Fibroblast of peridontal ligament (primary cell): Measurements from ENCODE around the gene ABHD8.
A peak's percentile ranks its signal among the peaks of the same experiment; 100 is the strongest.

Experiments
- DNase-seq: peaks from one replicate; pipeline ENCODE4 v3.0.0-alpha.2; 2010; ENCODE audit errors: extremely low read depth

The ABHD8 gene

DNA sequence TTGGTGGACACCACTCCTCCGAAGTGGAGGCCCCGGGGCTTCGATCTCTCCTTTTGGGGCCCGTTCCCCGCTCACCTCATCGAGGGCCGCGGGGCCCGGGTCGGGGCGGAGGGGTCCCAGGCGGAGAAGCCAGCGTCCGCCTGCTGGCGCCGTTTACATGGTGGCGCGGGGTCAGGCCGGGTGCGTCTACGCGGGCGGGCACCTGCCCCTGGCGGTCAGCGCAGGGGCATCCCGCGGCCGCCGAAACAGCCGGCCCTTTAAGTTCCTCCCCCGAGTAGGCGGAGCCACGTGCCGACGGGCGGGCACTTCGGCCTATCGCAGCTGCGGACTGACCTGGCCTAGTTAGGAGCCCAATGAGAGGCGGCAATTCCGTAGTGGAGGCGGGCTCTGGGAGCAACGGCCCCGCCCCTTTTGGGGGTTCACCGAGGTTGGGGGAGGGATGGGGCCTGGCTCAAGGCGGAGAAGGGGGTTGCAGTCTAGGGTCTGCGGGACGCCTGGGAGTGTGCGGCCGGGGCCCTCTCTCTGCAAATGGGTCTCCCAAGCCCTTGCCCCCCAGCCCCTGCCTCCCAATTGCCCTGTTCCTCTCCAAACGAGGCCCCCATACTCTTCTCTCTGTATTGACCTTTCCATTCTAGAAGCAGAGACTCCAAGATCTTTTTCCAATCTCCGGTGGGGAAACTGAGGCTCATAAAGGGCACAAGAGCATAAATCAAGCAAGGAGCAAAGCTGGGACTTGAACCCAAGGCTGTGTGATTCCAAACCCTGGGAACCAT, at the start of gene ABHD8:
TSS of gene ABHD8 (minus strand) at position 259 of the 773 bp plus-strand sequence. CDS start 1,809 bp downstream, outside the sequence.
- DNase-seq, result peak; percentile 93

DNA sequence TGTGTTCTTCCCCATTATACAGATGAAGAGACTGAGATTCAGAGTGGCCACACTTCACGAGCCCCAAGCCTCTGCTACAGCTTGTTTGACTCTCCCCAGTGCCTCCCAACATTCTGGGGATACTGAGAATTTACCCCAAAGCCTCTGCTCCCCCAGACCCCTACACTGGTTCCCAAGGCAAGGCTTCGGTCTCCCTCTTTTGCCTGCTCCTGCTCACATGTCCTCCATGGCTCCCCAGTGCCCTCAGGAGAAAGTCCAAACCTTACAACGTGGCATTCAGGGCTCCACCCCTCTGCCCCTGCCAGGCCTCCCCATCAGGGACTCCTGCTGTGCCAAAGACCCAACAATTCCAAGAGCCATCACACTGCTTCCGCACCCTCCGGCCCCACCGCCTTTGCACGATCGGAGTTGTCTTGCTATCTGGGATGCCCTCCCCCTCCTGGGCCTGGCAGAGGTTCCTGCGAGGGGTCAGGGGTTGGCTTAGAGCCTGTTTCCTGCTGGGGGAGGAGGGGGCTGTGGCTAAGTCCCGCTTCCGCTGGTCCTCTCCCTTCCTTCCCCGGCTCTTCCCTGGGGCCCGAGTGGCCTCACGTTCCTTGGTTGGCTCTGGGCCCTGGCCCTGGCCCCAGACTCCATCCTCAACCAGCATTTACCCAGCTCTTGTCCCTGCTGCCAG, 49.5 kb upstream of the ABHD8 start:
- no peak for DNase-seq

DNA sequence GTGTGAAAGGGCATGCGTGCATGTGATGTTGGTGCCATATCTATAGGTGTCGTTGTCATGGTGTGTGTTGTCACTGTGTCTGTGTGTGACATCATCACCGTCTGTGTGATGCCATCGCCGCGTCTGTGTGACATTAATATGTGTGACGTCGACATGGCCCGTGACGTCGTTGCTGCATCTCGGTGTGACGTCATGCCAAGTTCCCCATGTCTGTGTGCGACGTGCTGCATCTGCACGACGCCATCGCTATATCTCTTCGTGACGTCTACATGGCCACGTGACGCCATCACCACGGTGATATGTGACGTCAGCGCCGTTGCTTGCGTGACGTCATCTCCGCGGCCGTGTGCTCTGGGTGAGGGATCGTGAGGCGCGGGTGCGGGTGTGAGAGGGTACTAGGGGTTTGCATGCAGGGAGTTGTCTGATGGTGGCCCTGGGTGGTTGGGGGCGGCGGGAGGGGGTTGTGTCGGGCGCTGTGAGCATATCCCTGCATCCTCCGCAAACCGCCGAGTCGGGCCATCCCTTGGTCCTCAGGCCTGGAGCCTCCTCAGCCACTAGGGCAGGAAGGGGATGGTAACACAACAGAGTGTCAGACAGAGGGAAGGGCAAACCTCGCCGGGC, 48.7 kb upstream of the ABHD8 start:
- no peak for DNase-seq

- DNase-seq, result peak; percentile 35
These were observed 45.5 kb upstream of the ABHD8 start for GRCh38 chr19:17348700-17349099.

DNA sequence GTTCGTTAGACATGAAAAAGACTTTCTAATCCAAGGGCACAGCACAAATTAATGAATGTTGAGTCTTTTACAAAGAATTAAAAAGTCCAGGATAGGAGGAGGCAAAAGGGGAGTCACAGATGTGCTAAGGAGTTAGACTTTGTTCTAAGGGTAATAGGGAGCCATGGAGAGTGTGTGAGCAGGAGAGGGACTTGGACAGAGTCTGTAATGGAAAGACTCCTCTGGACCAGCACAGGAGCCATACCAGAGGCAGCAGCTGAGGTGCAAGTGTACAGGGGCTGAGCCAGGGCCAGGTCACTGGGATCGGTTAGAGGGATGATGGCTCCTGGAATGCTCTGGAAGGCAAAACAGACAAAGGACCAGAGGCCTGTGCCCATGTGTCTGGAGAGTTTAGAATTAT, 44.7 kb upstream of the ABHD8 start:
- no peak for DNase-seq

DNA sequence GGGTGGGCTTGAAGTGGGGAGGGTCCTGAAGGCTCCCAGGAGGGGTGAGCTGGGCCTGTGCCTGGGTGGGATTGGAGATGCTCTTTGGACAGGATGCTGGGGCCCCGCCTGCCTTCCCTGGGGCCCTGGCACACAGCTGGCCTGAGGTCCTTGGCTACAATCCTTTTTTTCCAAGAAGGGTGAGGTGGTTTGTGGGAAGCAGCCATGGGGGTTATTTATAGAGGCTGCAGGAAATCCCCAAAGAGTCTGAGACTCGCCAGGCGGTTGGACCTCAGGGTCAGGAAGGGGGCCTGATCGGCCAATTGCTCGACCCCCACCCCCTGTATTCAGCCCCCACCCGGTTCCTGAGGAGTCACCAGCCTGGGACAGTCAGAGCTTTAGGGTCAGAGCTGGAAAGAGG, 44.1 kb upstream of the ABHD8 start:
- DNase-seq, result no peak

DNA sequence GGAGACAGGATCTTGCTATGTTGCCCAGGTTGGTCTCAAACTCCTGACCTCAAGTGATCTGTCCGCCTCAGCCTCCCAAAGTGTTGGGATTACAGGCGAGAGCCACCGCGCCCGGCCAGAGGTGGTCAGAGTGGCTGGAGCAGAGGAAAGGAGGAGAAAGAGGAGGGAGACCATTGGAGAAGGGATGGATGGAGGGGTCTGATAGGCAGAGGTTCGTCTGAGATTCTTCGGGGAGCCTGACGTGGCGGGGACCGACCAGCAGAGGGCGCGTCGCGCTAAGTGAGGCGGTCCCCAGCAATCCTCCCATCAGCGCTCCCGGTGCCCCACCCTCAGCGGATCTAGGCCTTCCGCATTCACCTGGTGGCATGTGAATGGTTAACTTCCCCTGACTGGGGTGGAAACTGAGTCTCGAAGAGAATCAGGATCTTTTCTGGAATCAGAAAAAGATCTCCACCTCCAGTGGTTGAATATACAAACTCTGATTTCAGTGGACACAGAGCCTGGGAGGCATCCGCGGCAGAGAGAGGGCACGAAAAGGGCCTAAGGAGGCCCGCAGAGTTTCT, 43.0 kb upstream of the ABHD8 start:
- peak; percentile 53 for DNase-seq

- DNase-seq, result no peak
These were observed 38.6 kb upstream of the ABHD8 start for GRCh38 chr19:17341845-17342244.

GRCh38 chr19:17341386-17341785, 38.2 kb upstream of the ABHD8 start:
- DNase-seq, result no peak

GRCh38 chr19:17340871-17341357, 37.7 kb upstream of the ABHD8 start:
- DNase-seq, result no peak

GRCh38 chr19:17340302-17340870, 37.2 kb upstream of the ABHD8 start:
- DNase-seq, result no peak

DNA sequence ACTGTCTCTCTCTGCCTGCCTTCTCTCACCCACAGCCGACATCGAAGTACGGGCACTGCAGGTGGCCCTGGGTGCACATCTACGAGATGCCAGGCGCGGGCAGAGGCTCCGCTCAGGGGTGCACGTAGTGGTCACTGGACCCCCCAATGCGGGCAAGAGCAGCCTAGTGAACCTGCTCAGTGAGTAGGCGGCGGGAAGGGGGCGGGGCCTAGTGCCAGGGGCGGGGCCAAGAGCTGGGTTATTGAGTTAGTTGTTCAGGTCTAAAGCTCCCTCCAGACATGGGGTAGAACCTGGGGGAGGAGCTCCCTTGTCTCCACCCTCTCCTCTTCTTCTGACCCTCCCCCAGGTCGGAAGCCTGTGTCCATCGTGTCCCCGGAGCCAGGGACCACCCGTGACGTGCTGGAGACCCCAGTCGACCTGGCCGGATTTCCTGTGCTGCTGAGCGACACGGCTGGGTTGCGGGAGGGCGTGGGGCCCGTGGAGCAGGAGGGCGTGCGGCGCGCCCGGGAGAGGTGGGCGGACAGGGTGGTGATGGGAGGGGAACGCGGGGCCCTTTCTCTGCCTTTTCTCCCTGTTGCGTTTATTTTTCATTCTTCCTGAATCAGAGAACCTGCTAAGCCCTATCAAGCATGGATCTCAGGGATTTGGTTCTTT, 36.0 kb upstream of the ABHD8 start:
- no peak for DNase-seq

- no peak for DNase-seq
These were observed 35.3 kb upstream of the ABHD8 start for GRCh38 chr19:17338433-17339078.

DNA sequence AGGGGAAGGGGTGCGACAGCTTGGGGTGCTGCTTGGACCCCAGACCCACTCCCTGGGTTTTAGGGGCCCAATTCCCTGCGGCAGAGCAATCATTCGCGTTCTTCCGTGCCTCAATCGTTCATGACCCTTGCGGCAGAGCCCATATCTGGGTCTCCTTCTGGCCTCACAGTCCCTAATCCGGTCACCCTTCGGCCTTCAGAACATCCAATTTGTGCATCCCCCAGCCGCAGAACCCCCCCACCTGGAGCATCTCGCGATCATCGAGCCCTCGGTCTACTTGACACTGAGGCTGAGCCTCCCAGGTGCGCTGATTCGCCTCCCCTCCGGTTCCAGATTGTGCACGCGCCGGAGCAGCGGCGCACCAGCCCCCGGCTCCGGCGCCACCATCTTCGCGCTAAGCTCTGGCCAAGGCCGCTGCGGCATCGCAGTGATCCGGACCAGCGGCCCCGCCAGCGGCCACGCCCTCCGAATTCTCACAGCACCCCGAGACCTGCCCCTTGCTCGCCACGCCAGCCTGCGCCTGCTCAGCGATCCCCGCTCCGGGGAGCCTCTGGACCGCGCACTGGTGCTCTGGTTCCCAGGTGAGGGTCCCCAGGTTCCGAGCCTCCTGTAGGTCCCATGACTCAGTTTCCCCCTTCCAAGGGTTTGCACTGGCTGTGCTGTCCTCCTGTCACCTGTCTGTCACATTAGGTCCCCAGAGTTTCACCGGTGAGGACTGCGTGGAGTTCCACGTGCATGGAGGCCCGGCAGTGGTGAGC, 34.6 kb upstream of the ABHD8 start:
- no peak for DNase-seq

GRCh38 chr19:17336872-17337674, 33.8 kb upstream of the ABHD8 start, which contains the start of gene GTPBP3:
Gene GTPBP3, plus strand, starts transcription at chr19:17337553. Its CDS starts 59 bp downstream, at chr19:17337612.
- peak; percentile 98 for DNase-seq

DNA sequence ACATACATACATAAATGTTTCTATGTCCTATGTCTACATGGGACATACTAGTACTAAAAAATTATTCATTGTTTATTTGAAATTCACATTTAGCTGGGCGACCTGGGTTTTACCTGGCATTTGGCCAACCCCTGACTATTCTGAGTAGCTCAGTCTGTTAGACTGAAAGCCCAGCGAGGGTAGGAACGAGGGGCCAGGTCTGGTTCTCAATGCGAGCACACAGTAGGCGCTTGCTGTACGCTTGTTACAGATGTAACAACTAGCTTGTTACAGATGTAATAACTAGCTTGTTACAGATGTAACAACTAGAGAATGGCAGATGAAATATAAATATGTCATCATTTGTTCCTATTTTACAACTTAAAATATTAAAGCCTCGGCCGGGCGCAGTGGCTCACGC, 32.4 kb upstream of the ABHD8 start:
- DNase-seq, result no peak

DNA sequence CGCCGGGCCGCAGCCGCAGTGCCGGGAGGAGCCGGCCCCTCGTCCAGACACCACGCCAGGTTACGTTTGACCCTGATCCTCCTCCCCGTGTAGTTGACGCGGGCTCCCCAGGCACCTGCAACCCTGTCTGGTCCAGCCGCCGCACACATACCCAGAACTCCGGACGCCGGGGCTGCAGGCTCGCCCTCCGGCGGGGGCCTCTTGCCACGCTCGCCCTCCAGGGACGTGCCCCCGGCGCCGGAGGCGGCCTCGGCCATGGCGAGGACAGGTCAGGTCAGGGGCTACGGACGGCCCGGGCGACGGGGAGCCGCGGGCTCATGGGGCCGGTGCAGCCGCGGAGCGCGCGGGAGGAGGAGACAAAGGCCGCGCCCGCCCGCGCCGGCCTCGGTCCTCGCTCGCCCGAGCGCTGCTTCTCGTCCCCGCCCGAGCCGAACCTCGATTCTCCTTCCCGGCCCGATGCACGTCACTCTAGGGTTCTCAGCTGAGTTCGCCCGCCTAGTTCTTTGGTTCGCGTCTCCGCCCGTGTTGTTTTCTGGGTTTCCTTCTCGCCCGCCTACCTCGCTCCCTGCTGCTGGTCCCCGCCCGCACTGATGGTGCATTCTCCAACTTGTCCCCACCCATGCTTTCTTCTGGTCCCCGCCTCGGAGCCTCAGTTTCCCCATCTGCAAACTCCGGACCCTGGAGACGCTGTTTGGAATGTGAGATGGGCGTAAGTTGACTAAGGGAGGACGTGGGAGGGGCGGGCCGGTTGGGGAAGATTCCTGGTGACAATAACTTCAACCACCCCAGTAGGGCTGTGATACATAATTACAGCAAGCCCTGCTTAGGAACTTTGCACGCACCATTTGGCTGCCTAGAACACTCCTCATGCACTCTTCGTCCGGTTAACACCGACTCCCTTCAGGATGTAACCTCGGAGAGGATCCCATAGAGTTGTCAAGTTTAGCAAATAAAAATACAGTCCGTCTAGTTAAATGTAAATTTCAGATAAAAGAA, 31.5 kb upstream of the ABHD8 start, which contains the start of gene ANO8:
TSS of gene ANO8 (minus strand) at position 442 of the 996 bp plus-strand sequence. CDS start at position 257, 185 bp downstream.
- DNase-seq, result peak; percentile 99
